ENCODE data around the gene PLEKHD1.

Gene PLEKHD1

DNA sequence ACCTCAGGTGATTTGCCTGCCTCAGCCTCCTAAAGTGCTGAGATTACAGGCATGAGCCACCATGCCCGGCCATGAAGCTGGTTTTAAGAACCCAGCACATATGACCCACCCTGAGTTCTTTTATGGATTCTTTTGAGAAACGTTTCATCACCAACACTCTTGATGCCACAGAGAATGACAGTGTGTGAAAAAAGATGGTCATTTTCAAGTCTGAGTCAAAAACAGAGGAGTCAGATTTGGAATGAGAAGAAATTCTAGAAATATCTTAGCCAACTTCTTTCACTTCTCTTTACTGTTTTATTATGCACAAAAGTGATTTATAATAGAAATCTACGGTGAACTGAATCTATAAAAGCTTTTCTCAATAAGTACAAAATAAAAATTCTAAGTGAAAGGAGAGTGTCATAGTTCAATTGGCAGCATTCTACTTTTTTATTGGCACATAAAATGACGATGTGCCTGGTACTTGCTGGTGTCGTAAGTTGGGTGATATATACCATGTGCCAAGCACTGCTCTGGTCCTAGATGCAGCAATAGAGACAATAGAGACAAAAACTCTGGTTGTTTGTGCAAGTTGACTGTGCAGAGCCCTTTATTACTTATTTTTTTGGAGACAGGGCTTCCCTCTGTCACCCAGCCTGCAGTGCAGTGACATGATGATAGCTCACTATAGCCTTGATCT, 56.3 kb downstream of the PLEKHD1 start:
- Histone ChIP-seq H3K36me3 (ENCODE audit: control insufficient read depth, insufficient read depth, low read length) (no peaks in the 10 kb centered on the region), H3K27me3 (ENCODE audit: control insufficient read depth, insufficient read depth, low read length) (peaks cover 6% of the 10 kb centered on the region), H3K4me1 (ENCODE audit: control insufficient read depth, insufficient read depth, low read length) (peaks cover 15% of the 10 kb centered on the region), H3K4me3 (ENCODE audit: low read length) (no peak overlapping the region), H3K9me3 (ENCODE audit: control insufficient read depth, low read length) (no peaks in the 10 kb centered on the region), H3K9ac (ENCODE audit: low read length) (no peak overlapping the region)

- Histone ChIP-seq H3K9ac (ENCODE audit: low read length) (no peak overlapping the region), H3K36me3 (ENCODE audit: control insufficient read depth, insufficient read depth, low read length) (no peaks in the 10 kb centered on the region)
Measured at GRCh38 chr14:69542311-69542710, 57.8 kb downstream of the PLEKHD1 start.

DNA sequence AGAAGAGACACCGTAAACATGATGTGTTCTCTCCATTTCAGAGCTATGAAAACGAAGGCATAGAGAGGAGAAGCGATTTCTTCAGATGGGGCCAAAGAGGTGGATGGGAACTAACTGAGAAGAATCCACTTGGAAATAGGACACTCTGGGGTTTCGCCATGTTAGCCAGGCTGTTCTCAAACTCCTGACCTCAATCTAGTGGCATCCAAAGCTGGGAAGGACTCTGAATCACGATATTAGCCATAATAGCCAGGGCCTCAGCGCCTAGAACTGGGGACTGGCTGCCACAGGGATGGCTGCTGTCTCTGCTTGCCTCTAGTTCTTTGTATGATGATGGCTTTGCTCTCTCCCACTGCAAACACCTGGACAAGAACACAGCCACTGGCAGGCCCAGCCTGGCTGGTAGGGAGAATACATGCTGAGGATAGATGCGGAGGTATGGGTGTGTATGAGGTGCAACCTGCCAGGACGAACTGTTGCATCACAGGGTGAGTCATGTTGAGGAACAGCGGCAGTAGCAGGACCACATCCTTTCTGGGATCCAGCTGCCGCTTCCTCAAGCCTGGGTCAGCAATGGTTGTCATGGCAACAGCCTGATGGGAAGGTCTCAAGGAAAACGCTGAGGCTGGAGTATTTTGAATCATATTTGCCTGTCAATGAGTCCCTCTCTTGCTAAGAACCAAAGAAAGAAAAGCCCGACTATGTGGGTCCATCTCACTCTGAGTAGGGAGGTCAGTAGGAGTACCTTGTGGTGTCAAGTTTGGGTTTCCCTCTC, 59.0 kb downstream of the PLEKHD1 start:
- peaks cover 15% of the 10 kb centered on the region for H3K27me3 ChIP-seq (ENCODE audit: control insufficient read depth, insufficient read depth, low read length)
- no peaks in the 10 kb centered on the region for H3K9me3 ChIP-seq (ENCODE audit: control insufficient read depth, low read length)
- no peaks in the 10 kb centered on the region for H3K4me1 ChIP-seq (ENCODE audit: control insufficient read depth, insufficient read depth, low read length)
- no peak overlapping the region for H3K4me3 ChIP-seq (ENCODE audit: low read length)
- H3K36me3 ChIP-seq (ENCODE audit: control insufficient read depth, insufficient read depth, low read length), result no peaks in the 10 kb centered on the region
- H3K9ac ChIP-seq (ENCODE audit: low read length), result no peak overlapping the region

More at GRCh38 chr14:69542311-69542710, 57.8 kb downstream of the PLEKHD1 start:
- Histone ChIP-seq H3K4me1 (ENCODE audit: control insufficient read depth, insufficient read depth, low read length) (peaks cover 9% of the 10 kb centered on the region), H3K4me3 (ENCODE audit: low read length) (no peak overlapping the region), H3K9me3 (ENCODE audit: control insufficient read depth, low read length) (no peaks in the 10 kb centered on the region), H3K27me3 (ENCODE audit: control insufficient read depth, insufficient read depth, low read length) (peaks cover 6% of the 10 kb centered on the region)

DNA sequence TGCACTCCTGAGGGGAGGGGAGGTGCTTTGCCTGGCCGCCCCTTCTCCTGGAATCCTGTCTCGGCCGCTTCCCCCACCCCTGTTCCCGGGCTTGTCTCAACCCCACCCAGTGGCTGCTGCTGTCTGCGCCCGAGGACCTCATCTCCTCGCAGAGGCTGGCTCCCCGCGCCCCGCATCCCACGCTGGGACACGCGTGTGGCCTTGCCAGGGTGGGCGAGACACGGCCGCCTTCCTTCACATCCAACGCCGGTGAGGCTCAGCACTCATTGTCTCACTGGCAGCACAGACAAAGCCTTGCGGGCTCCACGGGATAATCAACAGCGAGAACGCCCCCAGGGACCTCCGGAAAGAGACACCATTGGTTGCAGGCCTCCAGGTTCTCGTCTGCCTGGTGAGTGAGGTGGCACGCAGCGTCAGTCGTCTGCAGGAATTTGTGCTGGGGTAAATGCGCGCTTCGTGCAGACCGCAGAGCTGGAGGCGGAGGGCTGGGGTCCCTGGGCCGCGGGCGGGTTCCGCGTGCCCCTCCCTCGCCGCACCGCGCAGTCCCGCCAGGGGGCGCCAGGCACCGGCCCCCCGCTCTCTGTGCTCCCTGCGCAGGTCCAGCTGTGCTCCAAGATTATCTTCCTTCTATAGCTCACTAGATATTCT, 63.3 kb downstream of the PLEKHD1 start:
- Histone ChIP-seq H3K4me3 (ENCODE audit: low read length) (no peak overlapping the region), H3K27me3 (ENCODE audit: control insufficient read depth, insufficient read depth, low read length) (peaks cover 36% of the 10 kb centered on the region), H3K9me3 (ENCODE audit: control insufficient read depth, low read length) (no peaks in the 10 kb centered on the region), H3K36me3 (ENCODE audit: control insufficient read depth, insufficient read depth, low read length) (no peaks in the 10 kb centered on the region), H3K9ac (ENCODE audit: low read length) (no peak overlapping the region), H3K4me1 (ENCODE audit: control insufficient read depth, insufficient read depth, low read length) (no peaks in the 10 kb centered on the region)

- no peak overlapping the region for H3K4me3 ChIP-seq (ENCODE audit: low read length)
- no peaks in the 10 kb centered on the region for H3K36me3 ChIP-seq (ENCODE audit: control insufficient read depth, insufficient read depth, low read length)
- peaks cover 36% of the 10 kb centered on the region for H3K27me3 ChIP-seq (ENCODE audit: control insufficient read depth, insufficient read depth, low read length)
Measured at GRCh38 chr14:69548566-69548965, 64.0 kb downstream of the PLEKHD1 start.

GRCh38 chr14:69551511-69551910, 67.0 kb downstream of the PLEKHD1 start:
- H3K9me3 ChIP-seq (ENCODE audit: control insufficient read depth, low read length), result no peaks in the 10 kb centered on the region
- H3K9ac ChIP-seq (ENCODE audit: low read length), result no peak overlapping the region
- no peaks in the 10 kb centered on the region for H3K36me3 ChIP-seq (ENCODE audit: control insufficient read depth, insufficient read depth, low read length)
- no peak overlapping the region for H3K4me3 ChIP-seq (ENCODE audit: low read length)
- peaks cover 35% of the 10 kb centered on the region for H3K27me3 ChIP-seq (ENCODE audit: control insufficient read depth, insufficient read depth, low read length)
- H3K4me1 ChIP-seq (ENCODE audit: control insufficient read depth, insufficient read depth, low read length), result no peaks in the 10 kb centered on the region

More at GRCh38 chr14:69548566-69548965, 64.0 kb downstream of the PLEKHD1 start:
- no peaks in the 10 kb centered on the region for H3K4me1 ChIP-seq (ENCODE audit: control insufficient read depth, insufficient read depth, low read length)
- H3K9ac ChIP-seq (ENCODE audit: low read length), result no peak overlapping the region
- no peaks in the 10 kb centered on the region for H3K9me3 ChIP-seq (ENCODE audit: control insufficient read depth, low read length)

GRCh38 chr14:69553252-69553651, 68.7 kb downstream of the PLEKHD1 start:
- Histone ChIP-seq H3K4me3 (ENCODE audit: low read length) (no peak overlapping the region), H3K4me1 (ENCODE audit: control insufficient read depth, insufficient read depth, low read length) (no peaks in the 10 kb centered on the region), H3K27me3 (ENCODE audit: control insufficient read depth, insufficient read depth, low read length) (peaks cover 28% of the 10 kb centered on the region), H3K9me3 (ENCODE audit: control insufficient read depth, low read length) (no peaks in the 10 kb centered on the region), H3K9ac (ENCODE audit: low read length) (no peak overlapping the region), H3K36me3 (ENCODE audit: control insufficient read depth, insufficient read depth, low read length) (no peaks in the 10 kb centered on the region)

- Histone ChIP-seq H3K27me3 (ENCODE audit: control insufficient read depth, insufficient read depth, low read length) (peaks cover 19% of the 10 kb centered on the region), H3K9ac (ENCODE audit: low read length) (no peak overlapping the region)
Measured at GRCh38 chr14:69554500-69554899, 70.0 kb downstream of the PLEKHD1 start.

DNA sequence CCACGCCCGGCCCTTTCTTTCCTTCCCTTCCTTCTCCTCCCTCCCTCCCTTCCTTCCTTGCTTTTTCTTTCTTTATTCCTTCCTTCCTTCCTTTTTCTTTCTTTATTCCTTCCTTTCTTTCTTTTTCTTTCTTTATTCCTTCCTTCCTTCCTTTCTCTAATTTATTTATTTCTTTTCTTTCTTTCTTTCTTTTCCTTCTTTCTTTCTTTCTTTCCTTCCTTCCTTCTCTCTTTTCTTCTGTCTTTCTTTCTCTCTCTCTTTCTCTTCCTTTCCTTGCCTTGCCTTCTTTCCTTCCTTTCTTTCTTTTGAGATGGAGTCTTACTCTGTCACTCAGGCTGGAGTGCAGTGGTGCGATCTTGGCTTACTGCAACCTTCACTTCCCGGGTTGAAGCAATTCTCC, 74.2 kb downstream of the PLEKHD1 start:
- no peaks in the 10 kb centered on the region for H3K36me3 ChIP-seq (ENCODE audit: control insufficient read depth, insufficient read depth, low read length)
- peaks cover 16% of the 10 kb centered on the region for H3K27me3 ChIP-seq (ENCODE audit: control insufficient read depth, insufficient read depth, low read length)
- no peak overlapping the region for H3K4me3 ChIP-seq (ENCODE audit: low read length)
- no peaks in the 10 kb centered on the region for H3K9me3 ChIP-seq (ENCODE audit: control insufficient read depth, low read length)
- H3K9ac ChIP-seq (ENCODE audit: low read length), result no peak overlapping the region
- H3K4me1 ChIP-seq (ENCODE audit: control insufficient read depth, insufficient read depth, low read length), result no peaks in the 10 kb centered on the region

More at GRCh38 chr14:69554500-69554899, 70.0 kb downstream of the PLEKHD1 start:
- H3K4me3 ChIP-seq (ENCODE audit: low read length), result no peak overlapping the region
- no peaks in the 10 kb centered on the region for H3K36me3 ChIP-seq (ENCODE audit: control insufficient read depth, insufficient read depth, low read length)
- no peaks in the 10 kb centered on the region for H3K4me1 ChIP-seq (ENCODE audit: control insufficient read depth, insufficient read depth, low read length)
- no peaks in the 10 kb centered on the region for H3K9me3 ChIP-seq (ENCODE audit: control insufficient read depth, low read length)

- Histone ChIP-seq H3K9ac (ENCODE audit: low read length) (no peak overlapping the region), H3K27me3 (ENCODE audit: control insufficient read depth, insufficient read depth, low read length) (peaks cover 13% of the 10 kb centered on the region), H3K4me3 (ENCODE audit: low read length) (no peak overlapping the region), H3K36me3 (ENCODE audit: control insufficient read depth, insufficient read depth, low read length) (no peaks in the 10 kb centered on the region), H3K4me1 (ENCODE audit: control insufficient read depth, insufficient read depth, low read length) (no peaks in the 10 kb centered on the region), H3K9me3 (ENCODE audit: control insufficient read depth, low read length) (no peaks in the 10 kb centered on the region)
Measured at GRCh38 chr14:69559581-69560011, 75.1 kb downstream of the PLEKHD1 start.

GRCh38 chr14:69560826-69561225, 76.3 kb downstream of the PLEKHD1 start:
- no peaks in the 10 kb centered on the region for H3K4me1 ChIP-seq (ENCODE audit: control insufficient read depth, insufficient read depth, low read length)
- peaks cover 12% of the 10 kb centered on the region for H3K27me3 ChIP-seq (ENCODE audit: control insufficient read depth, insufficient read depth, low read length)
- no peaks in the 10 kb centered on the region for H3K36me3 ChIP-seq (ENCODE audit: control insufficient read depth, insufficient read depth, low read length)
- no peak overlapping the region for H3K4me3 ChIP-seq (ENCODE audit: low read length)
- no peaks in the 10 kb centered on the region for H3K9me3 ChIP-seq (ENCODE audit: control insufficient read depth, low read length)
- no peak overlapping the region for H3K9ac ChIP-seq (ENCODE audit: low read length)

GRCh38 chr14:69561893-69562292, 77.4 kb downstream of the PLEKHD1 start:
- Histone ChIP-seq H3K9me3 (ENCODE audit: control insufficient read depth, low read length) (no peaks in the 10 kb centered on the region), H3K9ac (ENCODE audit: low read length) (no peak overlapping the region), H3K4me3 (ENCODE audit: low read length) (no peak overlapping the region), H3K27me3 (ENCODE audit: control insufficient read depth, insufficient read depth, low read length) (peaks cover 12% of the 10 kb centered on the region), H3K36me3 (ENCODE audit: control insufficient read depth, insufficient read depth, low read length) (no peaks in the 10 kb centered on the region), H3K4me1 (ENCODE audit: control insufficient read depth, insufficient read depth, low read length) (no peaks in the 10 kb centered on the region)

Data from mucosa of stomach (tissue), 1 donor.